Naive B cell (primary cell): ENCODE results near the gene ISLR. TPM values are rescaled to one million over a fixed set of nuclear protein-coding genes. Genes with fewer than 3 reads are reported as not detected.

Experiments
- ATAC-seq, 2 donors: fragments of 150-1000 bp; cut with Tn5 transposase; 2 replicates each; pipeline ENCODE4 v1.10.0; 2021; ENCODE audit warnings: low read depth in 2 of 2, mild to moderate bottlenecking in 2 of 2, moderate library complexity in 2 of 2
- DNase-seq: peaks from one replicate; pipeline ENCODE4 v3.0.0; 2022
- H3K27ac Mint-ChIP-seq, 6 donors: one replicate each; pipeline ENCODE4 v1.8.0; 2020 to 2022; ENCODE audit warnings: mild to moderate bottlenecking in 6 of 6, mixed read lengths in 6 of 6, moderate library complexity in 5 of 6, inconsistent platforms in 2 of 6
- H3K27me3 Mint-ChIP-seq, 3 donors: one replicate each; pipeline ENCODE4 v1.8.0; 2021 to 2022; ENCODE audit warnings: mixed read lengths in 3 of 3, mild to moderate bottlenecking in 1 of 3
- H3K36me3 Mint-ChIP-seq, 2 donors: one replicate each; pipeline ENCODE4 v1.8.0; 2020 to 2022; ENCODE audit warnings: mixed read lengths in 2 of 2, inconsistent platforms in 1 of 2, mild to moderate bottlenecking in 1 of 2
- H3K4me1 Mint-ChIP-seq, 3 donors: one replicate each; pipeline ENCODE4 v1.8.0; 2020 to 2022; ENCODE audit warnings: mixed read lengths in 3 of 3, inconsistent platforms in 1 of 3, mild to moderate bottlenecking in 1 of 3, moderate library complexity in 1 of 3
- H3K4me3 Mint-ChIP-seq, 8 donors: one replicate each; pipeline ENCODE4 v1.8.0; 2020 to 2022; ENCODE audit warnings: mild to moderate bottlenecking in 8 of 8, mixed read lengths in 8 of 8, moderate library complexity in 8 of 8, inconsistent platforms in 2 of 8
- H3K9me3 Mint-ChIP-seq, 7 donors: one replicate each; pipeline ENCODE4 v1.8.0; 2020 to 2022; ENCODE audit warnings: mixed read lengths in 7 of 7, mild to moderate bottlenecking in 5 of 7, inconsistent platforms in 2 of 7, moderate library complexity in 1 of 7
- polyA plus RNA-seq, 6 donors: library from polyadenylated mRNA; unstranded; fragments of 300-500 nt; fragmentation: Illumina TruSeq; gene quantifications; one replicate each; pipeline ENCODE4 v1.2.3, GENCODE V29; 2021; ENCODE audit warnings: low read depth in 6 of 6

ISLR gene
- polyA plus RNA-seq, 6 donors from 2014 or later, result not detected

- ATAC-seq, result no peak
- no peak overlapping the region for H3K27ac Mint-ChIP-seq
- H3K36me3 Mint-ChIP-seq, result no peaks in the 10 kb centered on the region
- H3K9me3 Mint-ChIP-seq, result no peaks in the 10 kb centered on the region
- no peak overlapping the region for H3K4me3 Mint-ChIP-seq
- DNase-seq, result no peak
- H3K27me3 Mint-ChIP-seq, result peaks cover 0 to 20% (median 19%) of the 10 kb centered on the region in 3 donors
- H3K4me1 Mint-ChIP-seq, result no peaks in the 10 kb centered on the region
These were observed 23.9 kb downstream of the ISLR start for GRCh38 chr15:74197176-74197965.

DNA sequence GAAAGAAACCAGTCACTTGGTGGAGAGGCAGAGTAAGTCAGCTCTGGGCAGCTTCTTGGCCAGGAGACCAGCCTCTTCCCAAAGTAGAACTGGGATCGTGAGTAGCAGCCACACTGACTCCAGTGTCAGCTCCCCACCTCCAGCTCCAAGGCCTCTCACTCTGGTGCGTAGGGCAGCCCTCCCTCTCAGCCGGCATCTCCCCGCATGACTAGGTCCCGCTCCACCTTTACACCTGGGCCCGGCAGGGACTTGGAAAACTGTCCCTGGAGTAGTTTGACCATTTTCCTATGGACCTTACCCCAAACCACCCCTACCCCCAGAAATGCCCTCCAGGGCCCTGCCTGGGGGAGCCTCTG, 25.8 kb downstream of the ISLR start:
- no peaks in the 10 kb centered on the region for H3K9me3 Mint-ChIP-seq
- no peaks in the 10 kb centered on the region for H3K4me1 Mint-ChIP-seq
- ATAC-seq, result no peak
- no peak overlapping the region for H3K27ac Mint-ChIP-seq
- no peaks in the 10 kb centered on the region for H3K36me3 Mint-ChIP-seq
- no peak overlapping the region for H3K4me3 Mint-ChIP-seq
- H3K27me3 Mint-ChIP-seq, result peaks cover 4 to 32% (median 27%) of the 10 kb centered on the region in 3 donors
- no peak for DNase-seq

GRCh38 chr15:74200412-74200815, 26.9 kb downstream of the ISLR start:
- Mint-ChIP-seq H3K4me1 (no peaks in the 10 kb centered on the region), H3K36me3 (no peaks in the 10 kb centered on the region), H3K27me3 (peaks cover 4 to 36% (median 32%) of the 10 kb centered on the region in 3 donors), H3K4me3 (no peak overlapping the region), H3K27ac (no peak overlapping the region), H3K9me3 (no peaks in the 10 kb centered on the region)
- DNase-seq, result no peak
- no peak for ATAC-seq

DNA sequence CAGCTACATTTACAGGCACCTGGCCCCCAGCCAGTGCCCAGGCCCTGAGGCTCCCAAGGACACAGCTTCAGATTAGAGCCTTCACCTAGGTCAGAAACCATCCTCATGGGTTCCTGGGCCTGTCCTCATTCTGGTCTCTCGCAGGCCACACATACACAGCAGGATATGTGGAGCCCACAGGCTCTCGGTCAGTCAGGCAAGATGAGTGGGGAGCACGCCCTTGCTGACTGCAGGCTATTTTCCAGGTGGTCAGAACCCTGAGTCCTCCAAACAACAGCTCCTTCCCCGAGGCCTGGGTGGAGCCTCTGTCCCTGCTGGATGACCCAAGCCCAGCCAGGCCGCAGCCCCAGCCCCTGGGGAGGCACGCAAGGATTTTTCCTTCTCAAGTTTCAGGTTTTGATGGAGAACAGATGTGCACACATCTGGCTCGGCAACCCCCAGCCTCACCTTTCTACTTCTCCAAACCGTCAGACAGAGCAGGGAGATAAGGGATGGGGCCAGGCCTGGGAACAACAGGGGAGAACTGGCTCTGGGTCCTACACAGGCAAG, 27.4 kb downstream of the ISLR start:
- H3K9me3 Mint-ChIP-seq, result no peaks in the 10 kb centered on the region
- ATAC-seq, result no peak
- DNase-seq, result no peak
- peaks cover 4 to 36% (median 32%) of the 10 kb centered on the region in 3 donors for H3K27me3 Mint-ChIP-seq
- no peaks in the 10 kb centered on the region for H3K36me3 Mint-ChIP-seq
- no peak overlapping the region for H3K4me3 Mint-ChIP-seq
- H3K4me1 Mint-ChIP-seq, result no peaks in the 10 kb centered on the region
- no peak overlapping the region for H3K27ac Mint-ChIP-seq

- H3K27ac Mint-ChIP-seq, result no peak overlapping the region
- H3K4me1 Mint-ChIP-seq, result no peaks in the 10 kb centered on the region
- H3K9me3 Mint-ChIP-seq, result peaks cover 0 to 2% (median 0%) of the 10 kb centered on the region in 7 donors
- H3K4me3 Mint-ChIP-seq, result no peak overlapping the region
- H3K36me3 Mint-ChIP-seq, result no peaks in the 10 kb centered on the region
- DNase-seq (no peak), ATAC-seq (no peak)
- H3K27me3 Mint-ChIP-seq, result peaks cover 4 to 36% (median 32%) of the 10 kb centered on the region in 3 donors
These were observed 28.4 kb downstream of the ISLR start for GRCh38 chr15:74201710-74202420.

DNA sequence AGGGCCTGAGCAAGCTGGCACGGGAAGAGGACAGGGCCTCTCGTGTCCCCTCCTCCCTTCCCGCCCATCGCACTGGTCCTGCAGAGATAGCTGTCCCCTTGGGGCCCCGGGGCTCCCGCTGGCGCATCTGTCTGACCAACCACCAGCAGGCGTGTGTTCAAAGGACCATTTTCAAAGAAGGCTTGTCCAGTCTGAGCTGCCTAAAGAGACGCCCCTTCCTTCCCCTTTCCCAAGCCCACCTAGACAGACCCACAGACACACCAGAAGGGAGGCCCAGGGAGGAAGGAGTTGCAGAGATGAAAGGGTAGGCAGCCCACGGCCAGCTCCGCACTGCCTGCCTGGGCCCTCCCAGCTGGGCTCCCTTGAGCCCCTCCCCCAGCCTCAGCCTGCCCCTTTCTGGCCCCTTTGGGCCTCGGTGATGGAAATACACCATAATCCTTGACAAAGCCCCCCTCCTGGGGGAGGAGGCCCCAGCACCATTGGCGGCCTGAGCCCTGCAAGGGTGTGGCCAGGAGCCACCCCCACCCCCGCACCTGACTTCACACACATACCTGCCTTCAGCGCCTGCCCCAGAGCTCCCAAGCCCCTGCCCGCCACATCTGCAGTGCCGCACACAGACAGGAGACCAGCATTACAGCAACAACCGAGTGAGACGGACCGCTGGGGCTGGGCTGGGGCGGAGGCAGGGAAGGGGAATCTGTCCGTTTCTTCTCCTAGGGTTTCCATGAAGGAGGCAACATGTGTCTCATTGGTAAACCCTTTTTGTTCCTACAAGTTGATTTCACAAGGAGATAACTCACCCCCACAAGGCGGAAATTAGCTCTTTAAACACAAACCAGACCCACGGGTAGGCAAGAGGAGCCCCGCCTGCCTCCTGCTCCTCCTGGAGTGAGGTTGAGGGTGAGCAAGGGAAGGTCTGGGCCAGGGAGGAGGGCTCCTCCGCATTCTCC, 29.2 kb downstream of the ISLR start, which contains the start of gene STRA6:
STRA6 (minus strand) TSS at position 336 of the 950 bp plus-strand sequence. CDS start 520 bp downstream, outside the sequence.
- Mint-ChIP-seq H3K36me3 (no peaks in the 10 kb centered on the region), H3K27ac (no peak within 1 kb of the TSS), H3K9me3 (peaks cover 0 to 2% (median 0%) of the 10 kb centered on the region in 7 donors), H3K4me3 (no peak within 1 kb of the TSS), H3K4me1 (no peaks in the 10 kb centered on the region), H3K27me3 (peaks cover 10 to 43% (median 37%) of the 10 kb centered on the region in 3 donors)
- ATAC-seq, result no peak
- DNase-seq, result no peak

DNA sequence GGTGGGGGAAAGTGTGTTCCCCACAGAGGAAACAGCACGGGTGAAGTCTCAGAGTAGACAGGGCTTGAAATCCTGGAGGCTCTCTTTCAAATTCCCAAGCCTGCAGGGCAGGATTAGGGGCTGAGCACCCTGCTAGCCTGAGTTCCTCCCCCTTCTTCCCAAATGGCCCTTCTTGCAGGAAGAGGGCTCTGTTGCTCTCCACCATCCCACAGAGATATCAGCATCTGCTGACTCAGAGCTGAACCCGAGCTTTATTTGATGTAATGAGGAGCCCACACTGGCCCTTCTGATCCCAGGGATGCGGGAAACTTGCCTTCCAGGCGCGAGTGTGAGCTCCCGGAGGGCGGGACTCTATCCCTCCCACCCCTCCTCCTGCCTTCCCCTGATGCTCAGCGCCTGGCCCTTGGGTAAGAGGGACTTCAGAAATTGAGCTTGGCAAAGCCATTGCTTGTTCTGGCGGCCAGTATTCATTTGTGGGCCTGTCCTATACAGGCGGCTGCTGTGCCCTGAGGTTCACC, 30.5 kb downstream of the ISLR start:
- Mint-ChIP-seq H3K27ac (no peak overlapping the region), H3K9me3 (peaks cover 0 to 2% (median 0%) of the 10 kb centered on the region in 7 donors), H3K36me3 (no peaks in the 10 kb centered on the region), H3K4me3 (no peak overlapping the region), H3K27me3 (peaks cover 10 to 54% (median 42%) of the 10 kb centered on the region in 3 donors), H3K4me1 (no peaks in the 10 kb centered on the region)
- ATAC-seq (no peak), DNase-seq (no peak)

DNA sequence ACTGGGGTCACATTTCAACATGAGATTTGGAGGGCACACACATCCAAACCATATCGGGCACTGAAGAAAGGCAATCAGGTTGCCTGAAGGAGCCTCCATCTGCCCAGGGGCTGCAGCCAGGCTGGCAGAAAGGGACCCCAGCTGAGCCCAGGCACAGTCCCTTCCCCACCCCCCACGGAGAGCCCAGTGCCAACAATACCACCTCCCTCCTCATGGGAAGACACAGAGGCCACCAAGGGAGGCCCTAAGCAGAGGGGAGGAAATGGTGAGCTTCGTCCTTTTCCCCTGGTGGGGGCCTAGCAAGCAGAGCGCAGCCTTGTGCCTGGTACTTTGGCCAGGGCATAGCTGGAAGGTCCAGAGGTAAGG, 32.1 kb downstream of the ISLR start:
- no peak for ATAC-seq
- H3K9me3 Mint-ChIP-seq, result peaks cover 0 to 2% (median 0%) of the 10 kb centered on the region in 7 donors
- no peak overlapping the region for H3K4me3 Mint-ChIP-seq
- no peaks in the 10 kb centered on the region for H3K4me1 Mint-ChIP-seq
- H3K27me3 Mint-ChIP-seq, result peaks cover 15 to 61% (median 56%) of the 10 kb centered on the region in 3 donors
- no peak overlapping the region for H3K27ac Mint-ChIP-seq
- DNase-seq, result no peak
- no peaks in the 10 kb centered on the region for H3K36me3 Mint-ChIP-seq

- DNase-seq (no peak), ATAC-seq (no peak)
- Mint-ChIP-seq H3K9me3 (peaks cover 0 to 6% (median 4%) of the 10 kb centered on the region in 7 donors), H3K4me1 (no peaks in the 10 kb centered on the region), H3K4me3 (no peak overlapping the region), H3K36me3 (no peaks in the 10 kb centered on the region), H3K27me3 (peaks cover 22 to 64% (median 48%) of the 10 kb centered on the region in 3 donors), H3K27ac (no peak overlapping the region)
These were observed 33.3 kb downstream of the ISLR start for GRCh38 chr15:74206801-74207281.

DNA sequence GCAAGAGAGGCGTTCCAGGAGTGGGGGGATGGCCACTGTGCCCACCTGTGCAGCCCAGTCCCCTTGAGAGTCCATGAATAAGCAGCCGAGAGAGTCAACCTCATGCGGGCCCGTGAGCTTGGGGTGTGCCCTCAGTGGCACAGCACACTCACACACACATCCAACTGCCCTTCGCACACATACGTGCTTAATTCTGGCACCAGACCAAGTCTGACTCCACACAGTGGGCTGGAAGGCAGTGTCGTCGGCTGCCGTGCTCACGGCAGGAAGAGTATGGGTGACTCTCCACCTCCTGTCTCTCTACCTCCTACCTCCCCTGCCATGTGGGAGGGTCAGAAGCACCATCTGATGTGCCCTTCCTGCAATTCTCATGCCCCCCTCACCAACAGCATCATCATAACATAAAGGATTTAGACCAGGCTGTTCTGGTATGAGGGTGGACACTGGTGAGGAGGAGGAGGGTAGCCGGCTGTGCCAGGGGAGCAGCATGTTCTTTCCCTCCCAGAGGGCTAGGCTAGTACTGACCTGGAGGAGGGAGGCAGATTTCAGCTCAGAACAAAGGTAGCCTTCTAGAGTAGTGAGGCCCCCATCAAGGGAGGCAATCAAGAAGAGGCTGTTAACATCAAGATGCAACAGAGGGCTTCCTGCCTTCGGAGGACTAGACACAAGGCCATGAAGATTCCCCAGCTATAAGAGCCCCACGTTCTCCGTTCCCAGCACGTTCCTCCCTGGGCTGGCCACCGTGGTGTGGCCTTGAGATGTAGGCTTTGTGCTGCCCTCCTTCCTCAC, 34.3 kb downstream of the ISLR start:
- Mint-ChIP-seq H3K4me3 (no peak overlapping the region), H3K27ac (no peak overlapping the region), H3K9me3 (peaks cover 0 to 6% (median 4%) of the 10 kb centered on the region in 7 donors), H3K4me1 (no peaks in the 10 kb centered on the region), H3K27me3 (peaks cover 22 to 60% (median 44%) of the 10 kb centered on the region in 3 donors), H3K36me3 (no peaks in the 10 kb centered on the region)
- ATAC-seq (no peak), DNase-seq (no peak)

DNA sequence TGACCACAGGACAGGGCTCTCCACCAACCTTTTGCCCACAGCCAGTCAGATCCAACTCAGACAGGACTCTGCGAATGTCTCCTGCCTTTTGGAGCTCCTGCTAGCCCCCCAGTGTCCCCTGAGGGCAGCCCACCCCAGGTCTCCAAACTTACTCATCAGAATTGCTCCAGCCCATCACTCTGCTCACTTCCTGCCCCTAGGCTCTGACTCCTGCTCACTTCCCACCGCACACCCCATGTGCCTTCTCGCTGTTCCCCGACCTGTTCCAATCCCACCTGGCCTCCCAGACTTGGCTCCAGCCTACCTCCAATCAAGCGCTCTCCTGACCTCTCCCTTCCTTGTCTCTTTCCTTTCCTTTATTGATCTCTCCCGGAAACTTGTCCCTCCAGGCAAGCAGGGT, 35.0 kb downstream of the ISLR start:
- no peaks in the 10 kb centered on the region for H3K36me3 Mint-ChIP-seq
- H3K27ac Mint-ChIP-seq, result no peak overlapping the region
- ATAC-seq (no peak), DNase-seq (no peak)
- H3K4me1 Mint-ChIP-seq, result no peaks in the 10 kb centered on the region
- H3K27me3 Mint-ChIP-seq, result peaks cover 18 to 53% (median 37%) of the 10 kb centered on the region in 3 donors
- H3K4me3 Mint-ChIP-seq, result no peak overlapping the region
- peaks cover 0 to 6% (median 4%) of the 10 kb centered on the region in 7 donors for H3K9me3 Mint-ChIP-seq

GRCh38 chr15:74208901-74209559, 35.5 kb downstream of the ISLR start:
- Mint-ChIP-seq H3K9me3 (peaks cover 0 to 6% (median 4%) of the 10 kb centered on the region in 7 donors), H3K36me3 (no peaks in the 10 kb centered on the region), H3K4me1 (no peaks in the 10 kb centered on the region), H3K4me3 (no peak overlapping the region), H3K27ac (no peak overlapping the region), H3K27me3 (peaks cover 18 to 49% (median 37%) of the 10 kb centered on the region in 3 donors)
- ATAC-seq, result no peak
- no peak for DNase-seq
